Peyer's patch (tissue), 4 donors: ENCODE results near the gene SERPINB4. TPM values are rescaled to one million over a fixed set of nuclear protein-coding genes. Genes with fewer than 3 reads are reported as not detected.
"Not testable (repeated sequence)": the region's sequence is repeated elsewhere in the genome, so short reads cannot be mapped to it uniquely, and the experiment has no call there.

Experiments
- DNase-seq, 3 donors: peaks; one replicate each; pipeline ENCODE4 v3.0.0-alpha.2; 2017 to 2019
- H3K27ac ChIP-seq, 4 donors: fragments of 200-600 bp; sonication (generic); one replicate each; pipeline ENCODE4 v1.5.1; 2016 to 2019
- H3K27me3 ChIP-seq, 2 donors: fragments of 200-600 bp; sonication (generic); one replicate each; pipeline ENCODE4 v1.5.1; 2019
- H3K36me3 ChIP-seq, 3 donors: fragments of 200-600 bp; sonication (generic); one replicate each; pipeline ENCODE4 v1.5.1; 2016 to 2019
- H3K4me1 ChIP-seq, 4 donors: fragments of 200-600 bp; sonication (generic); one replicate each; pipeline ENCODE4 v1.5.1; 2016 to 2019
- H3K4me3 ChIP-seq, 4 donors: fragments of 200-600 bp; sonication (generic); 1 replicate in 3 of 4; 2 replicates in 1 of 4; pipeline ENCODE4 v1.5.1; 2016 to 2019; ENCODE audit warnings: mild to moderate bottlenecking in 1 of 4
- H3K9me3 ChIP-seq, 4 donors: fragments of 200-600 bp; sonication (generic); one replicate each; pipeline ENCODE4 v1.5.1; 2016 to 2019; ENCODE audit warnings: mild to moderate bottlenecking in 1 of 4
- POLR2A ChIP-seq, 2 donors: fragments of 450-650 bp; IDR thresholded peaks; one replicate each; pipeline ENCODE4 v1.5.1; 2017; ENCODE audit warnings: antibody characterized with exemption in 2 of 2, mild to moderate bottlenecking in 2 of 2, moderate library complexity in 2 of 2
- total RNA-seq, 4 donors: library from RNA; depleted of rRNA; stranded (reverse); fragments of >200 nt; gene quantifications; one replicate each; pipeline ENCODE4 v1.1.0, GENCODE V29; 2016
- TF ChIP-seq, protein P1 (sequence below), 6 experiments: fragments of 450-650 bp in 4 of 6; fragments of 200-600 bp in 2 of 6; sonication (generic) in 1 of 6; IDR thresholded peaks; one replicate each; pipeline ENCODE4 v1.5.1; 2017 to 2019; ENCODE audit warnings: antibody characterized with exemption in 6 of 6, mild to moderate bottlenecking in 3 of 6, moderate library complexity in 1 of 6

SERPINB4 gene
- total RNA-seq, 4 donors from 2014 or later: not detected

DNA sequence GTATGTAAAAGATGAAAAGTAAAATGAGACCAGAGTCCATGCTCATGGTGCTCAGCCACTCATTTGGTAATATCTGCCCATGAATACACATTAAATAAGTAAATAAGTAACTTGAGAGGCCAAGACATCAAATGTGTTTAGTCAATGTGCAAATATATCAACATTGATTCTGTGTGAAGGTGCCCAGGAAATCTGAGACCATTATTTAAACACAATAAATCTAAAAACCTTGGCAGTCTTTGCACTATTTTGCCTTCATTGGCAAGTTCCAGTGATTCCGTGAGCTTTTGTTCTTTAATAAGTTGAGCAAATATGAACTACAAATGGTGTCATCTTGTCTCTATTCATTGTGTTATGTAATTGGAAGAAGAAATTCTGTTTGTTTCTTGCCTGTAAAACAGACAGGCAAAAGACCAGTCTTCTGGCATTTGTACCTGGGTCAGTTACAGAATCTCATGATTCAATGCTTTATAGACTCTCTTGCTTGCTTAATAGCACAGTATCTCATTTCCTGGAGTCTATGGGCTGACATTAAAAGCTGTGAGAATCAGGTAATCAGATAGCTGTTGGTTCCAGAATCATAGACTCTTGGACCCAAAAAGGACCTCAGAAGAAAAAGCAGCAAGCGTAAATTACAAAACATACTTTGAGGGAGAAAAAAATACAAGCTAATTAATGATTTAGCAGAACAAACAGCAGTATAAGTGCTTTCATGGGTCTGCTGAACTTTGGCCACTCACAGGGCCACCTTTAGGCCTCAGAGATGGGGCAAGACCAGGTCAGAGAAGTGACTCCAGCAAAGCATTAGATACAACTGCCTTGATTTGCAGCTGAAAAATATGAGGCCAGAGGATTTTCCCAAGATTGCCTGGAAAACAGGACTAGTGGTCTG is 37.6 kb upstream of the SERPINB4 start:
- no peaks in the 10 kb centered on the region for H3K9me3 ChIP-seq
- no peaks in the 10 kb centered on the region for H3K27me3 ChIP-seq
- no peak overlapping the region for H3K27ac ChIP-seq
- no peaks in the 10 kb centered on the region for H3K4me1 ChIP-seq
- H3K4me3 ChIP-seq: no peak overlapping the region
- no peaks in the 10 kb centered on the region for H3K36me3 ChIP-seq
- no peak for DNase-seq
- TF ChIP-seq, protein P1, sequence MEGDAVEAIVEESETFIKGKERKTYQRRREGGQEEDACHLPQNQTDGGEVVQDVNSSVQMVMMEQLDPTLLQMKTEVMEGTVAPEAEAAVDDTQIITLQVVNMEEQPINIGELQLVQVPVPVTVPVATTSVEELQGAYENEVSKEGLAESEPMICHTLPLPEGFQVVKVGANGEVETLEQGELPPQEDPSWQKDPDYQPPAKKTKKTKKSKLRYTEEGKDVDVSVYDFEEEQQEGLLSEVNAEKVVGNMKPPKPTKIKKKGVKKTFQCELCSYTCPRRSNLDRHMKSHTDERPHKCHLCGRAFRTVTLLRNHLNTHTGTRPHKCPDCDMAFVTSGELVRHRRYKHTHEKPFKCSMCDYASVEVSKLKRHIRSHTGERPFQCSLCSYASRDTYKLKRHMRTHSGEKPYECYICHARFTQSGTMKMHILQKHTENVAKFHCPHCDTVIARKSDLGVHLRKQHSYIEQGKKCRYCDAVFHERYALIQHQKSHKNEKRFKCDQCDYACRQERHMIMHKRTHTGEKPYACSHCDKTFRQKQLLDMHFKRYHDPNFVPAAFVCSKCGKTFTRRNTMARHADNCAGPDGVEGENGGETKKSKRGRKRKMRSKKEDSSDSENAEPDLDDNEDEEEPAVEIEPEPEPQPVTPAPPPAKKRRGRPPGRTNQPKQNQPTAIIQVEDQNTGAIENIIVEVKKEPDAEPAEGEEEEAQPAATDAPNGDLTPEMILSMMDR (IDR thresholded peaks at IDR 0.05): no peak
- TF ChIP-seq POLR2A (IDR thresholded peaks at IDR 0.05): no peak

DNA sequence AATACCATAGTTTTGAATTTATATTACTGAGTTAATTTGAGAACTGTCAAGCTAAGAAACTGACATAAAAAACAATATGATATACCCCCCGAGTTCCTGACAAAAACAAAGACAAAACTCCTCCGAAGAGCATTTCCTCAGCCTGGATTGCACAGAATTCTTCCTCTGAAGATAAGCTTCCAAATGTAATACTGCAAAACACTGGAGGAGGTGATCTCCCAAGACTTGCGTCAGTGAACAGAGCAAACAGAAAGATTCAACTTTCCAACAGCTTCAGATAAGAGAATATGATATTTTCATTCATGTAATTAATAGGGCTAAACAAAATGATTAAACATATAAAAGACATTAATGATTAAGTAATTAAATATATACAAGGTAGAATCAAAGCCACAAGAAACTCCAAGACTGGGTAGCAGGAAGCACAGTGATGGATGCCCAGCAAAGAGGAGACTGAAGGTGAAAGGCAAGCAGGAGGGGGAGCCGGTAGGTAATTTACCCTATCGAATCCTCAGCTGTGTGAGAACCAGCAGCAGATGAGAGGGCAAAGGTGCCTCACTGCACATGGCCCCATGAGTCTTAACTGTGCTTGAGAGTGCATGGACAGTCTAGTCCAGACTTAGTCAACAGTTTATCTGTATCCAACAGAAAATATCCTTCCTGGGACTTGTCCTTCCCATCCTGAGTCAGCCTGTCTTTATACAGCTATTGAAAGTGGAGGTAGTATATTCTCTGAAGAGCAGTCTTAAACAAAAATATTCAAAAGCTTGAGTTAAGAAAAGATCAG is 36.0 kb upstream of the SERPINB4 start:
- Histone ChIP-seq H3K27ac (no peak overlapping the region), H3K4me3 (no peak overlapping the region), H3K9me3 (no peaks in the 10 kb centered on the region), H3K36me3 (no peaks in the 10 kb centered on the region), H3K4me1 (no peaks in the 10 kb centered on the region), H3K27me3 (no peaks in the 10 kb centered on the region)
- TF ChIP-seq, protein P1 (IDR thresholded peaks at IDR 0.05): no peak
- DNase-seq: no peak

DNA sequence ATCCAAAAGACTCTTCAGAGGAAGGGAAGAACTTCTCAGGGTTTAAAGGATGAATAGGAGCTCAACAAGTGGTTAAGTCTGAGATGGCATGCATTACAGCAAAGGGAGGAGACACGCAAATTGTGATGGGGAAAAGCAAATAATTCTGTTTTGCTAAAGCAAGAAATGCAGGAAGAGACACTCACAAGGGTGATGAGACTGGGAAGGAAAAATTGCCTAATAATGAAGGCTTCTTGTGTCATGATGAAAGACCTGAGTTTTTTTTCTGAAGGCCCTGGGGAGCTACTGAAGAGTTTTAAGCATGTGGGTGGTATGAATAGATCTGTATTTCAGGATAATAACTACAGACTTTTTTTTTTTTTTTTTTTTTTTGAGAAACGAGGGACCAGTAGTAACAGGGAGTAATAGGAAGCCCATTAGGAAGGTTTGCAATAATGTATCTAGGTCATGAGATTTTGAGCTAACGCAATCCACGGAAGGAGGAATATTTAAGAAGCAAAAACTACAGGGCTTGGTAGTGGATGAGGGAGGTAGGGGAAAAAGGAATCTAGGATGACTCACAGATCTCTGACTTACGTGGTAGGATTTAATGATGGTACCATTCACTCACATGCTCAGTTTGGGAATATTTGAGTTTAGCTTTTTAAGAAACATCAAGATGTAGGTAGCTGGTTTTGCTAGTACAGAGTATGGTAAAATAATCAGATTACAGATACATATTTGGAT is 33.6 kb upstream of the SERPINB4 start:
- no peak for DNase-seq
- Histone ChIP-seq H3K9me3 (no peaks in the 10 kb centered on the region), H3K27me3 (no peaks in the 10 kb centered on the region), H3K4me3 (no peak overlapping the region), H3K36me3 (no peaks in the 10 kb centered on the region), H3K4me1 (no peaks in the 10 kb centered on the region), H3K27ac (no peak overlapping the region)
- TF ChIP-seq, protein P1 (IDR thresholded peaks at IDR 0.05): no peak

DNA sequence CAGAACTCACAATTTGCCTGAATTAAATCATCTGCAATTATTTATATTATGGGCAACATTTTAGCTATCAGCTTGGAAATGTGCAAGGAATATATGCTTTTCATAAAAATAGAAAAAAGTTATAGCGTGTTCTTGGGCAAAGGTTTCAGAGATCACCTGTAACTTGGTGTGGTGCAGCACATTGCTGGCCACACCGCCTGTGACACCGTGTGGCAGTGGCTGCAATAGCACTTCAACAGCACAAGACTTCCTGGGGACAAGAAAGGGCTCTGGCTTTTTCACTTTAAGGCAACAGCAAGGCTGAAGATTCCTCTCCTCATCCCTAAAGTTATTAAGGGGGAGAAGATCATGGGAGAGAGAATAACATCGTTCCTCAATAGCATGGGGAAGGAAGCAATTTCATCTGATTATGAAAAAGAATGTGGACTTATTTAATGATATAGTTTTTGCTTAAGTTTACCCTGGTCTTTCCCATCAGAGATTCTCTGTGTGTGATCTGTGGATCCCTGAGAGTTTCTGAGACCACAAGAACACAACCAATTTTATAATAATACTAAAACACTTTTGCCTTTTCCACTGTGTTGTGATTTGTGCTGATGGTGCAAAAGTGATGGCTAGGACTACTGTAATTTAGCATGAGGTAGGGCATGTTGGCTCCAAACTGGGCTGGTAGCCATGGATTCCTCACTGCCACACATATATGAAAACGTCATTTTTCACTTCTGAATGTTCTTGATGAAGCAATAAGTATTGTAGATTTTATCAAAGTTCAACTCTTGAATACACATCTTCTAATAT is 32.7 kb upstream of the SERPINB4 start:
- no peaks in the 10 kb centered on the region for H3K36me3 ChIP-seq
- no peak overlapping the region for H3K4me3 ChIP-seq
- no peaks in the 10 kb centered on the region for H3K27me3 ChIP-seq
- H3K27ac ChIP-seq: no peak overlapping the region
- no peaks in the 10 kb centered on the region for H3K9me3 ChIP-seq
- no peak for DNase-seq
- TF ChIP-seq POLR2A (IDR thresholded peaks at IDR 0.05): no peak
- TF ChIP-seq, protein P1 (IDR thresholded peaks at IDR 0.05): no peak
- no peaks in the 10 kb centered on the region for H3K4me1 ChIP-seq

DNA sequence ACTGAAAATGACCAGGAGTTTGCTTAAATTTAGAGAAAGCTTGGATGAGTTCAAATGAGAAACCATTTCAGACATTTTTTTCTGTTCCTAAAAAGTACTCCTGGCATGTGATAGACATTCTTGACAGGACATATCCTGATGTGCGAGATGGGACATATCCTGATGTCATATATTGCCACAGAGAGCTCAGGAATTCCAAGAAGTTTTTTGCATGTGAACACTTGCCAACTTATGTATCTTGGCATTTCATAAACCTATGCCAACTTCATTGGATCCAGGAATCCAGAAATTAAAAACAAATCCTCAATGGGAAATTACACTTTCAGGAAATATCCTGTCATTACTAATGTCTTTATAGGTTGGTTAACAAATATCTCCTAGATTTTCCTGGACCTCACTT is 20.5 kb upstream of the SERPINB4 start:
- Histone ChIP-seq H3K4me3 (no peak overlapping the region), H3K9me3 (no peaks in the 10 kb centered on the region), H3K36me3 (no peaks in the 10 kb centered on the region), H3K4me1 (no peaks in the 10 kb centered on the region), H3K27me3 (no peaks in the 10 kb centered on the region), H3K27ac (no peak overlapping the region)
- DNase-seq: no peak
- TF ChIP-seq, protein P1 (IDR thresholded peaks at IDR 0.05): no peak
- no peak for TF ChIP-seq POLR2A (IDR thresholded peaks at IDR 0.05)

DNA sequence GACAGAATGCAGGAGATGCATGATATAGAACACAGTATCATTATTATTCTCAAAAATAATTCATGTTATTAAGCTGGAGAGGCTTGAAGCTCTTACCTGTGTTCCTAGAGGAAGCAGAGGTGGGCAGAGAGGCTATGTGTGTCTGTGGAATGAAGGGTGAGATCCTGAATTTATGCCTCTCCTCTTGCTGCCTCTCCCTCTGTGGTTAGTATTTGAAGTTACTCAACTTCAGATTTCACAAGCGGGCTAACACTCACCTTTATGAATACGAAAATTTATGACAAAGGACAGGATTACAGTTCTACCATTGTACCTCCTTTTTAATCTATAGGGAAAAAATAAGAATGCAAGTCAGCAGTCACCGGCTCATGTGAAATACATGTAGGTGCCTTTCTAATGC is 17.7 kb upstream of the SERPINB4 start, which contains the start of gene SERPINB3:
TSS of gene SERPINB3 (minus strand) at position 144 of the 400 bp plus-strand sequence. CDS start 677 bp downstream, outside the sequence.
- H3K36me3 ChIP-seq, H3K27ac ChIP-seq, DNase-seq, H3K4me3 ChIP-seq, H3K4me1 ChIP-seq, H3K9me3 ChIP-seq, H3K27me3 ChIP-seq: not testable (repeated sequence)

DNA sequence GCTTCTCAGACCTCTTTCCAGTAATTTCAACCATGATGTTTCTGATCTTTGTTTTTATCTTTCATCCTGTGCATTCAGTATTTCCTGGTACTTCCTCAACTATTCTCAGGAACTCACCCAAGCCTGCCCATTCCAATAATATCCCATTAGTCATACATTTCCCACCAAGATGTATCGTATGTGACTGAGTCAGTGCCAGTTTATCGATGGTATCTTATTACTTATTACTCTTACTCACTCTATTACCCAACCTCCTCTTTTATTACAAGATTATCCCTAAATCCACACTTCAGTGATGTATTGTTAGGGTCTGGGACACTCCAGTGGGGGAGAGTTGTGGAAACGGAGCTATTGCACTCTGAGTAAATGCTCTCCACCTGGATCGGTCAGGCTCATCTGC is 14.9 kb upstream of the SERPINB4 start:
- not testable (repeated sequence) for DNase-seq, H3K27me3 ChIP-seq, H3K27ac ChIP-seq, H3K4me3 ChIP-seq, H3K36me3 ChIP-seq, H3K4me1 ChIP-seq, H3K9me3 ChIP-seq

DNA sequence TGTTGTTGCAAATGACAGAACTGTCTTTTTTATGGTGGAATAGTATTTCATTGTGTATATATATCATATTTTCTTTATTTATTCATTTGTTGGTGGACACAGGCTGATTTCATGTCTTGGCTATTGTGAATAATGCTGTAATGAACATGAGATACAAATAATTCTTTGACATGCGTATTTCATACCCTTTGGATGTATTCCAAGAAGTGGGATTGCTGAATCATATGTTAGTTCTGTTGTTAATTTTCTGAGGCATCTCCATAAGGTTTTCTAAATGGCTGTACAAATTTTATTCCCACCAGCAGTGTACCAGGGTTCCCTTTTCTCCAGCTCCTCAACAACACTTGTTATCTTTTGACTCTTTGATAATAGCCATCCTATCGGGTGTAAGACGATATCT is 6.2 kb upstream of the SERPINB4 start:
- not testable (repeated sequence) for H3K27me3 ChIP-seq, DNase-seq, H3K4me3 ChIP-seq

More for the DNA sequence above, 6.2 kb upstream of the SERPINB4 start:
- not testable (repeated sequence) for H3K27ac ChIP-seq, H3K4me1 ChIP-seq, H3K36me3 ChIP-seq, H3K9me3 ChIP-seq
